Measurements from ENCODE around the gene GNGT1.

Gene GNGT1

DNA sequence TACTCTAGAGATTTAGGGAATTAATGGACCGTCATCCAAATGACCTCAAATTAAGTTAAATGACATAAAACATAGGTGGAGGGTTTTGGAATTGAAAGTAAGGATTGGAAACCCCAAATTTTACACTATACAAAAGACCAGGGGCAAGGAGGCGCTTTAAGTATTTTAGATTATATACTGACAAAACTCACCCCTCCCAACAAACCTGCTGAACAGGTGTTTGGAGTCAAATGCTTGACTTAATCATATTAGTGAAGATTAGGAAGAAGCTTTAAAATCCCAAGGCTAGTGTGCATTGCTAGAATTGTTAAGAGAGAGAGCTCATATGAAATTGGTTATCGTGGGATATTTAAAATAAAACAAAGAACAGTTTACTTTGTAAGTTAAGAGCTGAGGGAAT, at the start of gene GNGT1:
TSS of gene GNGT1 (plus strand) at position 301 of the 400 bp plus-strand sequence. CDS start 180 bp downstream, outside the sequence.
- no peak for DNase-seq

DNA sequence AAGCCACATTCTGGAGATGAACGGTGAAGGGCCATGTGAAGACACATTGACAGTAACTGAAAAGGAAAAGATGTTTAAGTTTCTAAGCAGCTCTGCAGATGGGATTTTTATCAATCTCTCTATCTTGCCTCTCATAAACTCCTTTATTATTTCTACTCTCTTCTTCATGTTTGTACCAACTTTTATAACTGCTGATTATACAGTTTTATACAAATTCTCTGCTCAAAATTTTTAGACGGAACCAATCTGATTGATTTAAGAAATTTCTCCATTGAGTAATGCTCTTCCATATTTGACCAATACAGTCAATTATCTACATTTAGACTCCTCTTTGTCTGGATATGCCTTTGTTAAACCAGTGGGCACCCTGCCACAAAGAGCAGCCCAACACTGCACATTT, 47.5 kb upstream of the GNGT1 start:
- no peak for DNase-seq

DNA sequence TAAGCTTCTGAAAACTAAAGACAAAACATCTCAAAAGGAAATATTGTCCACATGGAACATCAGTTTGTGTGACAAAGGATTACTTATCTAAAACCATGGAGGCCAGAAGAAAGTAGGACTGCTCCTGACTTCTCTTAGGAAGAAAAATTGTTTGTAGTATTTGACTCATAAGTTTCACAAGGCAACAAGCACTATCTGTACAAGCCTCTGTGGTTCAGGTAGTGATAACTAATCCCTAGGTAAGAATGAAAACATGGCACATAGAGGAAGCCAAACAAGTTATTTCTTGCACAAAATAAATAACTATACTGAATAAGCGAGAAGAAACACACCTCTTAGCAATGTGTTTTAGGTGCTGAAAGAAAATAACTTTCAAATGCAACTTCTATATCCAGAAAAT, 46.1 kb upstream of the GNGT1 start:
- no peak for DNase-seq

DNA sequence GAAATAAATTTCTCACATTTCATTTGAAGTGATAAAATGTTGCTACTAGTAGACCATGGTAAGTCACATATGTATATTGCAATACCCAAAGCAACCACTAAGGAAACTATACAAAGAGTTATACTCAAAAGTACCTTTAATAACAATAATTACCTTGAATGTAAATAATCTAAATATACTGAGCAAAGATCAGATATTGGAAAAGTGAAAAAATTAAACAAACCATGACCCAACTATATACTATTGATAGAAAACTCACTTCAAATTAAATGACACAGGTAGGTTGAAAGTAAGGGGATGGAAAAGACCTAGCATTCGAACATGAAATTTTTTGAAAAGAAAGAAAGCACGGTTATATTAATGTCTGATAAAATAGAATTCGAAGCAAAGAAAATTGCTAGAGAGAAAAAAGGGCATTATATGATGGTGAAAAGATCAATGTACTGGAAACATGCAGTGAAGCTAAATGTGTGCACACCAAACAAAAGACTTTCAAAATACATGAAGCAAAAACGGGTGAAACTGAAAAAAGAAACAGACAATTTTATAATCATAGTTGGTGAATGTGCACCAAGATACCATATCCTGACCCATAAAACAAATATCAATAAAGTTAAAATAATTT, 44.9 kb upstream of the GNGT1 start:
- no peak for DNase-seq

DNA sequence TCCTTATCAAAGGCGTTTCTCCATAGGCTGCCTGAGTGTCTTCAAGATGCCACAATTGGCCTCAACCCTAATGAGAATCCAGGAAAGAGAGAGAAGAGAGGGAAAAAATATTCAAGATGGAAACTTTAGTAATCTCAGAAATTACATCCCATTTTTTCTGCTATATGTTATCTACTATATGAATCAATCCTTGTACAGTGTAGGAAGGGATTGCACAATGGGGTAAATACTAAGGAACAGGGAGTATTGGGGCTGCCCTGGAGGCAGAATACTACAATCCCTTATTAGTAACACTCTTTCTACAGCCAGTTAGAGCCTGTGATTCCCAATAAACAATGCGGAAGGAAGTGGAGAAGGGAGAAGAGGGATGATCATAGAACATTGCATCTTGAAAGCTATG, 43.7 kb upstream of the GNGT1 start:
- no peak for DNase-seq

DNA sequence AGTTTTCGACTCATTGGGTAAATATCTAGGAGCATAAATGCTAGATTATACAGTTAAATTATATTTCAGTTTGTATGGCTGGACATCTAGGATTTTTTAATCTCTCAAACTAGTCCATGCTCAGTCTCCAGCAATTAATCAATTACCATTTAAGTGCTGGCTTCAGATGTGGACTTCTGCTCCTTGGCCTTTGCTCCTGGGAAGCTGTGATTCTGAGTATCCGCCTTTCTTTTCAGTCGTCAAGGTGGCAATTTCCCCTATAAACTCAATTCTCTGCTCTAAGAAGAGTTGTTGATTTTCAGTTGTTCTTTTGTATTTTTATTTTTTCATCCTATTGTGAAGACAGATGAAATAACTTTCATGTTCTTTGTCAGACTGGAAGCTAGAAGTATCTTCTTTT, 39.5 kb upstream of the GNGT1 start:
- DNase-seq = no peak

DNA sequence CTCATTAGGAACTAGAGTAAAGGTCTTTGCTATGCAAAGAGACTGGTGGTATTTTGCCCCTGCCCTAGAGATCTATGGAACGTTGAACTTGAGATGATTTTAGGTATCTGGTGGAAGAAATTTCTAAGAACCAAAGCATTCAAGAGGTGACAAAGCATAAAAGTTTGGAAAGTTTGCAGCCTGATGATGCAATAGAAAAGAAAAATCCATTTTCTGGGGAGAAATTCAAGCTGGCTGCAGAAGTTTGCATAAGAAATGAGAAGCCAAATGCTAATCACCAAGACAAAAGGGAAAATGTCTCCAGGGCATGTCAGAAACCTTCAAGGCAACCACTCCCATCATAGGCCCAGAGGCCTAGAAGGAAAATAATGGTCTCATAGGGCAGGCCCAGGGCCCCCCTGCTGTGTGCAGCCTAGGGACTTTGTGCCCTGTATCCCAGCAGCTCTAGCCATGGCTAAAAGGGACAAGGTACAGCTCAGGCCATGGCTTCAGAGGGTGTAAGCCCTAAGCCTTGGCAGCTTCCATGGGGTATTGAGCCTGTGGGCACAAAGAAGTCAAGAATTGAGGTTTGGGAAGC, 32.3 kb upstream of the GNGT1 start:
- no peak for DNase-seq

DNA sequence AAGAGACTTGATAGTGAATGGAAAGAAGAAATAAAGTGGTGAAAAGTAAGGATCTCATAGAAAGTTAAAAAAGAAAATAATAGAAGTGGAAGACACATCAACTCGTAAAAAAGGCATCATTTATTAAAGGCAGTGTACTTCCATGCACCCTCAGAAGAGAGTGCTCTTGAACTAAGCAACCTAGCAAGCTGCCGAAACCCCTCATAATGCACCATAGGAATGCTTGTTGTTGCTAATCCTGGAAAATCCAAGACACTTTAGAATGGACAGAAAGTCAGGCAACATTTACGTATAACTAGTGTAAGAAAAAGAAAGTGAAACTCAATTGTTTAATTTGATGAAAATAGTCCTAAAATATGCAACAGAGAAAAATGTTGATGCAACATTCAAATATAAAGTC, 28.6 kb upstream of the GNGT1 start:
- DNase-seq = no peak

DNA sequence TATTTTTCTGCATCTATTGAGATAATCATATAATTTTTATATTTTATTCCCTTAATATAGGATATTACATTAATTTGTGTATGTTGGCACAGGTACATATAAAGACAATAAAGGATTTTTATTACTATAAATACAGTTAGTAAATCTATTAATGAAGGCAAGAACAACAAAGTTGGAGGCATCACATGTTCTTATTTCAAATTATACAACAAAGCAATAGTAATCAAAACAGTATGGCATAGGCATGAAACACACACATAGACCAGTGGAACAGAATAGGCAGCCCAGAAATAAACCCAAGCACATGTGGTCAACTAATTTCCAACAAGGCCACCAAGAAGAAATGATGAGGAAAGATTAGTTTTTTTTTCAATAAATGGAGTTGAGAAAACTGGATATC, 27.0 kb upstream of the GNGT1 start:
- DNase-seq = no peak

DNA sequence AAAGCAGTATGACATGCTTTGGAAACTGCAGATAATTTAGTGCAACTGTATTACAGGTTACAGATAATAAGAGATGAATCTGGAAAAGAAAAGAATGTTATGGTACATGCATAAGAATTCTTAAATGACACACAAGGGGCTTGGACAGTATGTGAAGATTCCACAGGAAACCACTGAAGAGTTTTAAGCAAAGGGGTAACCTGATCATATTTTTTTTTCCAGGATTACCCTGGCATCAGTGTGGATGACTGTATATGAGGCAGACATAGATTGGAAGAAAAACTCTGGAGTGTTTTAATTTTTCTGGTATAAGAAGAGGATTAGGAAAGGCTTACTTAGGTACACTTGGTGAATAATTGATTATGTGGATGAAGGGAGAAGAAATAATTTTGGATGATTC, 23.9 kb upstream of the GNGT1 start:
- no peak for DNase-seq

DNA sequence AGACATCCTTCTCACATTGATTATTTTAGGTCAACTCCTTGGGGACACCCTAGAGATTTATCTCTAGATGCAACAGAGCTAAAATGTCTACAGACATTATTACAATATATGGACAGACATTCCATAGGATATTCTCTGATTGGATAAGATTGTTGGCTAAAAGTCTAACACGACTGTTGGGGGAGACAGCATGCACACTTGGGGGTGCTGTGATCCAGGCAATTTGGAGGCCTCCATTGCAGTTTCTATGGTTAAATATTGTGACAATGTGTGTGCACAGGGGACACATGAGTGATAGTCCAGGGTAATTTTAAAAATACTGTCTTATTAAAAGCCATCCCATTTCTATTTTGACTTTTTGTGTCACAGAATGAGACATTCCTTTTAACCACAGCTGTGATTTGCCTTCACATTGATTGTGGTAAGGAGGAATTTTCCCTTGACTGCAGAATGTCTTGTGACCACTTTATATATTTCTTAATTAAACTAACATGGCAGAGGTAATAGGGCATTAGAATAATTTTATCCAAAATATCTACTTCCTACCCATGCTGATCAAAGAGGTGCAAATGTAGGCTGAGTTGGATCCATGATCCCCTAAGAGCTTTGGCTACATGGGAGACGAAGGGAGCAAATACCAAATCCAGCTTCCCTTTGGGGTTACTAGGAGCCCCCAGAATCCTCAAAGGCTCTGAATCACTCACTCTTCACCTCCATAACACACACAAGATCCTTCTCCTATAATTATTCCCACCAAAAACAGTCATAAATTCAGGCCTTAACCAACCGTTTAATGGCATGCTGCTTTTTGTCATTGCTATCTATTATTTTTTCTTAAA, 23.1 kb upstream of the GNGT1 start:
- DNase-seq = no peak

DNA sequence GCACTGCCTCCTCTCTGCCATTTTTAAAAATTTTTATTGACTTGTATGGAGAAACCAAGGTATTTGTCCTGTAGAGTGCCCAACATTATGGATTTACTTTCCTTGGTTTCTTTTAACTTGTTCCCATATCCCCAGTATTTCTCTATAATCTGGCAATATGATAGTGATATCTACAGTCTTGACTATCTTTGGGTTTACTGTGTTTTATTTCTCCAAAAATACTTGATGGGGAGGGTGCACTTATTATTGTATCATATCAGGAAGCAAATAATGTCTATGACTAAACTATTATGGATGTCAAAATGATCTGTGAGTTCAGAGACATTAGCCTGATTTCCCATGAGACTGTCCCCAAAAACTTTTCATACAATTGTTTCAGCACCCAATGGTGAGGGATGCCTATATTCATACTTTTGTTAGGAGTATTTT, 22.4 kb upstream of the GNGT1 start:
- no peak for DNase-seq

DNA sequence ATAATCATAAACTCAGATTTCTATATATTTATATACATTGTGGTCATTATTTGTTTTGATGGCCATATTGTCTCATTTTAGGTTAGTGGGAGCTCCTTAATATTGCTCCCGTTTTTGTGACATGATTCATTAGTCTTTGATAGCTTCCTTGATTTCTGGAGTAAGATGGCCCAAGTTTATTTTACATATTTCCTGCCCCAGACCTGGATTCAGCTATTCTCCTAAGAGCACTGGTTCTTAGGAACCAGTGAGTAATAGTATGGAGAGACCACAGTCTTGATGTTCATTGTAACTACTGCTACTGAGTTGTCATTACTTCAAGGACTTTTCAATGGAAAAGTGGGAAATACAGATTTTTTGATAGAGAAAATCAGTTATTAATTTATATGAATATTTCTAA, 21.8 kb upstream of the GNGT1 start:
- DNase-seq = no peak

DNA sequence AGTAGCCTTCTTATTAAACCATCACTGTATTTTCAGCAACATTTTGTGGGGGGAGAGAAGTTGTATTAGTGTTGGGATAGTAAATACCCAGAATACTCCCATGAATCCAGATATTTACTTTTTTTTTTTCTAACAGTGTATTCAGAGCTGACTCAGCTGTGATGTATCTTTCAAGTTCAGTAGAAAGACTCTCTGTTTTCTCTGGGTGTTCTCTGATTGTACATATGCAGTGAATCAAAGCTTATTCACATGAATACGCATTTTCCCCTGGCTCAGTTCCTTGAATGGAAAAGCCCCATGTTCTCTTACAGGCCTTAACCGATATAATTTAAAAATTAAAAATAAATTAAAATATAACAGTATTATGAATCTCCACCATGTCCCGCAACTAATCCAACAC, 17.1 kb upstream of the GNGT1 start:
- no peak for DNase-seq

DNA sequence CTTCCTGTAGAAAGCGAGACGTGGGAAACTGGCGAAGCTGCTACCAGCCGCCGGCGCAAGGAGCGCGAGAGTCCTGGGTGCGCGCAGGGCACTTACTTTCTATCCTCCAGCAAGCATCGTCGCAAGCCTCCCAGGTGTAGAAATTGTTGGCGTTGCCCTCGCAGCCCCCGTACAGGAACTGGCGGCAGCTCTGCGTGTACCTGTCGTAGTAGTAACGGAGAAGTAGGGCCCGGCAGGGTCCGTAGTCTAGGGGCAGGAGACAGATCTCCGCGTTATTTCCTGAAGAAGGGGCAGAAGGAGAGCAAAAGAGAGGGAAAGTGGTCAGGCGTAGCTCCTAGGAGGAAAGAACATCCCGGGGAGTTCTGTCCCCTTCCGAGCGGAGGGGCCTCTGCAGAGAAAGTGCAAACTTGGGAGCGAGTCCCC, 16.3 kb upstream of the GNGT1 start:
- DNase-seq = no peak

DNA sequence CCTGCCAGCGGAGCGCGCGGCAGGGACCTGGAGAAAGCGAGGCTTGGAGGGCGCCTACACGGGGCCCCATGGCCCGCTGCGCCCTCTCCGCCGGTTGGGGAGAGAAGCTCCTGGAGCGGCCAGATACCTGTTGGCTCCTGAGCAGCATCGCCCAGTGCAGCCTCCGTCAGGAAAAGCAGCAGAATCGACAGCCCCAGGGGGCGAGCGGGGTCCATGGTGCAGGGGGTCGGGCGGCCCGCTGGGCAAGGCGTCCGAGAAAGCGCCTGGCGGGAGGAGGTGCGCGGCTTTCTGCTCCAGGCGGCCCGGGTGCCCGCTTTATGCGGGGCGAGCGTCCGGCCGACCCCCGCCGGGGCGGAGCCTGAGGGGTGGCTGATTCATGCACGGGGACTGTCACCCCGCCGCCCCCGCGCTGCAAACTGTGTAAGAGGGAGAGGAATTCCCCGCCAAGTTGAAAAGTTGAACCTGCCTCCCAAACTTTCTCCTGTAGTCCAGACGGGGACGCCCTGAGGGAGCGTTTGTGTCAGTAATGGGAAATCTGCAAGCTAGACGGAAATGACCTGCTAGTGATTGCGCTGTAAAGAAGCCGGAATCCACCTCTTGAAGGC, 15.8 kb upstream of the GNGT1 start, which contains the start of gene TFPI2:
TSS of gene TFPI2 (minus strand) at position 290 of the 605 bp plus-strand sequence. CDS start at position 215, 75 bp downstream.
- no peak for DNase-seq

DNA sequence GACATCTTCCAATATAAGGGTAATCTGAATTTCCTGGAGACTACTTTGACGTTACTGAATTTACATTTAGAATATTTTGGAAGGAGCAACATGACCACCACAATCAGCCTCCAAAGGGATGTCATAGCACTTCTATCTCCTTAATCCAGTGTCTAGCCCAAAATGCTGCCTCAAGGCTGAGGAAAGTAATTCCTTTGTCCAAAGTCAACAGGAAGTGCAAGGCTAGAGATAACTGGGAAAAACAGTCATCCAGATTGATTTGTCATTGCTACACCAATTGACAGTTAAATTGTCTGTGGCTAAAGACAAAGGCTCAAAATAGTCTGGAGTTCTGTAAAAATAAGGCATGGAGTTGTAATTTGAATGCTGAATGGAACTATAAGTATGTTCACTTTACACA, 11.9 kb upstream of the GNGT1 start:
- no peak for DNase-seq

DNA sequence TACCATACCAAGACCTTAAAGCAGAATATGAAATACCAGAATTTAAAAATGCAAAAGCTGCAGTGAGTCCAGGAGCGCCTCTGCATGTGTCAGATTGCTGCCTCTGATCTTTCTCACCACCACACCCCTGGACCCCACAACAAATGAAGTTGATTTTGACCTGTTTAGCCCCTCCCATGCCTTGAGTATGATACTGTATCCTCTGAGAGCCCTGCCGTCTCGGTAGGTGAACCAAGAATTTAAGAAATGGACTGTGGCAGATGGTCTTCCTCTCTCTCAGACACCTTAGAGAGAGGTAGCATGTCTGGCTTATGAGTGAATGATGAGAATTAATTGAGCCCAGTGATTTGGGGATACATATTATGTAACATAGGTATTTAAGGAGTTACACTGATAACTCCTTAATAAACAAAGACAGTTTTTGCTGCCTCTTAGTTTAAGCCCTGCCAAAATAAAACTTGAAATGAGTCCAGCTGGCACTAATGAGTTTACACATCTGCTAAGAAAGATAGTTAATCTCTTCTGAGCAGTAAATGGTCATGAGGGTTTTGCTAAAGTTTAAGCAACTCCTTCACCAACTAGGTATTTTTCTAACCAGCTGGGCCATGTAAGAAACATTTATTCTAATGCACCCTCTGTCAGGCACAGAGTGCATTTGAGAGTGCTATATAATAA, 11.3 kb upstream of the GNGT1 start:
- no peak for DNase-seq

DNA sequence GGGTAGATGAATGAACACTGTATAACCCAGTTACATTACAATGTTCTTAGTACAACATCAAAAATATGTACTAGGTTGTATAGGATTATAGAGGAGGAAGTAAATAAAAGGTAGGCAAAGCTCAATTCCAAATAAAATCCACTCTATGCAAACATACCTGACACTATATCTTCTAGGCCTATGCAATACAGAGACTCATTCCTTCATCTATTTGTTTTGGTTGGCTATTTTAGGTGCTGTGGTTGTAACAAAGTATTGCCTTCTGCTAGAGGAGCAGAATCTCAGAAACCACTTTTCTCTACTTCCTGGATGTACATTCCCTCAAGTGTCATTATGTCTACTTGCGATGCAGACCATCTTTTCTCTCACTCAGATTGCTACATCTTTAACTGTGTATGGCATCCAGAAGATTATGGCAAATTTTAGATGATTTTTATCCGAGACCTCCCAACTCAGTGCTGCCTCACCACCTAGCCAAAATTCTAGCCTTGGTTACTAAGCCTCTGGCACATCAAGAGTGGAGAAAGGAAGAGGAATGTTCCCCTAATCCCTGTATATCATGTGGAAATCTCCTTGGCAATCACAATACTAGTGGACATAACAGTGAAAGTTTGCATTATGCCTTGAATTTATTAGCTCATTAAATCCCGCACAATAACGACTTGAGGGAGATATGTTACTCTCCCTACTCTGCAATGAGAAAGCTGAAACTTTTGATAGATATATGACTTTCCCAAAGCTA, 10.3 kb upstream of the GNGT1 start:
- no peak for DNase-seq

DNA sequence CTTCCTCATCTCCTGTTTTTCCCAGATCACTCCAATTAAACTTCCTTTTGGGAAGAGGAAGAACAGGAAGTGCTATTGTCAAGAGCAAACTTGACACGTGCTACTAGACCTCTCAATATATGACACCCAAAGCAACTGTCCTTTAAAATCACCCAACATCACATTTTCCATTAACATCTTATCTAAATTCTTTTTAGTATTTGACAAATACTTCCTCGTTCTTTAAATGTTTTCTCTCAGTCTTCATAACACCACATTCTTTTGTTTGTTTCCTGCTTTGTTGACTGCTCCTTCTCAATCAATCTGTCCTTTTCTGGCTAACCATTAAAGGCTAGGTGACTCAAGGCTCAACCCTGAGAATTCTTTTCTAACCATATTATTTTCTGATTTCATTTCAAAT, 8.7 kb upstream of the GNGT1 start:
- DNase-seq = no peak

DNA sequence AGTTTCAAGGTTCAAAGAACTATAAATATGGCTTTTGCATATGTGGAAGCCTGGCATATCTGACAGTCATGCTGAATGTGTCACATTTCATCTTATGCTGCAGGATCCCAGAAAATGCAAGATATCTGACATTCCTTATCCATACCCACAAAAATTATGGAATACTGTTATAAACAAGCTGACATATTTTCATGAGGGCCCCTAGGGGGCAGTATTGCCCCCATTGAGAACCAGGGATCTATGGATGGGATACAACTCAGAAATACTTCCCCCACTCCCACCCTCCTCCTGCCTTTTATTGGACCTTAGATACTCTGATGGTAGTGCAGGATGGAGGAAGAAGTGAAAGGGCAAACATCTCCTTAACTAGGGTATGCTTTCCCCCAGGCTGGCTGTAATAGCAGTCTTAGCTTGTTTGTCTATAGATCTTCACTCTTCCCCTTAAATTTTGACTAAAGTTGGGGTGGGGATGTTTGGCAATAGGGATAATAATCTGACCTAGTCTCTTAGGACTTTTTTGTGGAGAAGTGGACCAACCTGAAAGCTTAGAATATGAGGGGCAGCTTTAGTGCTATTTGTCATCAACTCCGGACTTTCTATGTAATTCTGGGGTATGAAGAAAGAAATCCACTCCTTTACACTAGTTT, 3.5 kb upstream of the GNGT1 start:
- no peak for DNase-seq

Measured in GOT3 (cell line).